UCSD-AML1 (cell line): Measurements from ENCODE around the gene C1QL3.

Experiments
- DNase-seq: peaks from one replicate; lab custom pipeline; 2025; ENCODE audit not compliant: unreplicated experiment; lab: John Stamatoyannopoulos, UW

C1QL3 gene

GRCh38 chr10:16493884-16494536, 27.7 kb downstream of the C1QL3 start:
- no peak for DNase-seq

DNA sequence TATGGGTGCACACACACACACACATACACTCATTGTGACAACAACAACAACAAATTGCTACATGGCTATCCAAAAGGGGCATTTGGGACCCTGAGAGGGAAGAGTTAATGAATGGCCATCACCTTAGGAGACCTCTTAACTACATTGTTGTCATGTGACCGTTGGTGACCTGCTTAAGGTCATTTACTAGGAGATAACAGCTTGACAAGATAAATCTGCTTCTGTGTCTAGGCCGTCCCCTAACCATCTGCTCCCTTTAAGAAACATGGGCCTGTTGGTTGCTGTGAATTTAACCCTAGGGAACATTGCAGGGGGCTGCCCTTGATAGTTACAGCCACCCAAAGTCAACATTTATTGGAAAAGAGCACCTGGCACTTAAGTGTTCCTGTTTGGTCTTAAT, 29.7 kb downstream of the C1QL3 start:
- no peak for DNase-seq

- no peak for DNase-seq
These were observed 31.2 kb downstream of the C1QL3 start for GRCh38 chr10:16490511-16490910.

DNA sequence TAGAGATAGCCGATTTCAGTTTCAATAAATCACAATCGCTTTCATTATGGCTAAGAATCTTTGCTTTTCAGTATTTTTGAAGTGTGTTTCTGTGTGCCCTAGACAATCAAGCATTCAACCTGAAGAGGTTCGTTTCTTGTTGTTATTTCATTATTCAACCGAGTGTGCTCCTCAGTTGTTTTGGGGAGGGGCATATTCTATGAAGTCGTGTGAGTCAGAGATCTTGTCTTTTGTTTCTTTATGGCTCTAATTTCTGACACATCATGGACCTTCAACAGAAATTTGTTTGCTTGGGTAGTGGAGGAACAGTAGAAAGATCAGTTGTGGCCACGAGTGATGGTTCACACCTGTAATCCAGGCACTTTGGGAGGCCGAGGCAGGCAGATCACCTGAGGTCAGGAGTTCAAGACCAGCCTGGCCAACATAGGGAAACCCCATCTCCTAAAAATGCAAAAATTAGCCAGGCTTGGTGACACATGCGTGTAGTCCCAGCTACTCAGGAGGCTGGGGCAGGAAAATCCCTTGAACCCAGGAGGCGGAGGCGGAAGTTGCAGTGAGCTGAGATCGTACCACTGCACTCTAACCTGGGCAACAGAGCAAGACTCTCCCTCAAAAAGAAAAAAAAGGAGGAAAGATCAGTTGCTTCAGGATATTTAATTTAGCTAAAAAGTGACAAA, 38.3 kb downstream of the C1QL3 start:
- DNase-seq, result no peak

- no peak for DNase-seq
These were observed 40.5 kb downstream of the C1QL3 start for GRCh38 chr10:16481052-16481728.

GRCh38 chr10:16478801-16479200, 42.9 kb downstream of the C1QL3 start:
- no peak for DNase-seq

DNA sequence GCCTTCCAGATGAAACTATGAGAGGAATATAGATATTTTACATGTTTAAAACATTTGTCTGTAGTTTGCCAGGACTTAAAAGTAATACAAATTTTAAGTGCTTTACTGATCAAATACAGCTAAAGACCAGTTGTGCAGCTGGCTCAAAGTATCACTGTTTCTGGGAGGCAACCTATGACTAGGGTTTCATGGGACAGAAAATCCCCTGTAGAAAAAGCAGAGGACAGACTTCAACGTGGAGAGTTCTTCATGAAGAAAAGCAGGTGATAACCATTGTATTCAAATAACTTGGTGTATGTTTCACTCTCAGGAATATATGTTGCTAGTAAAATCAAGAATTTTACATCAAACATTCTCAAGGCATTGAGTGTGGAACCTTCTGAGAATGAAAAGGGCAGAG, 43.9 kb downstream of the C1QL3 start:
- DNase-seq, result no peak

- no peak for DNase-seq
These were observed 48.9 kb downstream of the C1QL3 start for GRCh38 chr10:16472828-16473227.

GRCh38 chr10:16470747-16471146, 50.9 kb downstream of the C1QL3 start:
- DNase-seq, result peak; percentile 68

- no peak for DNase-seq
These were observed 55.7 kb downstream of the C1QL3 start for GRCh38 chr10:16466001-16466400.
